ENCODE measurements around the gene SMURF2. TPM values are rescaled to one million over a fixed set of nuclear protein-coding genes. Genes with fewer than 3 reads are reported as not detected.

Gene SMURF2
- total and polyA plus RNA-seq, 10 of the 15 experiments (the other 5 are each of a cell fraction or from before 2014, with no cell fraction given) = 2.8 to 13.4 (median 7.5) TPM

DNA sequence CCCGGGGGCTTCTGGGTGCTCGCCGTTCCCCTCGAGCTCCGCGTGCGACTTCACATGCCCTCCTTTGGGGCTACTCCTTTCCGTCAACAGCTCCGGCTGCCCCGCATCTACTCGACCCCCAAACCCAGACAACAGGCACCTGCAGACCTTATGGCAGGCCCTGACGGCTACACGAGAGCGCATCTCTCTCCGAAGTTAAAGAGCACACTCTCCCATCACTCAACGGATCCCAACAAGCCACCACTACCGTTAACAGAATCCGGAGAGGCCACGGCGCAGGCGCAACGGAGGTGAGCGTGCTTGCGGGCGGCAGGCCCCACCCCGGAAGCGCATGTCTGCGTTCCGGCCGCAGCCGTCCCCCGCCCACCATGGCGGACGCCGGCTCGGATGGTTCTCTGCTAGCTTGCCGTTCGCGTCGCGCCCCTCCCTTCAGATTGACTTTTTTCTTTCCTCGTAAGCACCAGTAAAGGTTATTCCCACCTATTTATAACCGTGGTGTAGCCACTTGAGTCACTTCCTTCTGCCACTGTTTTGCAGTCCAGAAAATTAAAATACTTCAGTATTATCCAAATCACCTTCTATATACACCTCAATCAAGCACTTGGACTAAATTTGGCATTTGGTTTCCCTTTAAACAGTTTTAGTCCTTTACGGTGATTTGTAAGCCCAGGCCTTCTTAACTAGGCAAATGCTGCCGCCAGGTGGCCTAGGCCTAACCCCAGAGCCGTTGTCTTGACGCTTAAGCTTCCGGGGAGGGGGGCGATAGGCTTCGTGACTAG lies 165.1 kb downstream of the SMURF2 start, which contains the start of gene POLG2 (continued):
- TF ChIP-seq, protein P1, sequence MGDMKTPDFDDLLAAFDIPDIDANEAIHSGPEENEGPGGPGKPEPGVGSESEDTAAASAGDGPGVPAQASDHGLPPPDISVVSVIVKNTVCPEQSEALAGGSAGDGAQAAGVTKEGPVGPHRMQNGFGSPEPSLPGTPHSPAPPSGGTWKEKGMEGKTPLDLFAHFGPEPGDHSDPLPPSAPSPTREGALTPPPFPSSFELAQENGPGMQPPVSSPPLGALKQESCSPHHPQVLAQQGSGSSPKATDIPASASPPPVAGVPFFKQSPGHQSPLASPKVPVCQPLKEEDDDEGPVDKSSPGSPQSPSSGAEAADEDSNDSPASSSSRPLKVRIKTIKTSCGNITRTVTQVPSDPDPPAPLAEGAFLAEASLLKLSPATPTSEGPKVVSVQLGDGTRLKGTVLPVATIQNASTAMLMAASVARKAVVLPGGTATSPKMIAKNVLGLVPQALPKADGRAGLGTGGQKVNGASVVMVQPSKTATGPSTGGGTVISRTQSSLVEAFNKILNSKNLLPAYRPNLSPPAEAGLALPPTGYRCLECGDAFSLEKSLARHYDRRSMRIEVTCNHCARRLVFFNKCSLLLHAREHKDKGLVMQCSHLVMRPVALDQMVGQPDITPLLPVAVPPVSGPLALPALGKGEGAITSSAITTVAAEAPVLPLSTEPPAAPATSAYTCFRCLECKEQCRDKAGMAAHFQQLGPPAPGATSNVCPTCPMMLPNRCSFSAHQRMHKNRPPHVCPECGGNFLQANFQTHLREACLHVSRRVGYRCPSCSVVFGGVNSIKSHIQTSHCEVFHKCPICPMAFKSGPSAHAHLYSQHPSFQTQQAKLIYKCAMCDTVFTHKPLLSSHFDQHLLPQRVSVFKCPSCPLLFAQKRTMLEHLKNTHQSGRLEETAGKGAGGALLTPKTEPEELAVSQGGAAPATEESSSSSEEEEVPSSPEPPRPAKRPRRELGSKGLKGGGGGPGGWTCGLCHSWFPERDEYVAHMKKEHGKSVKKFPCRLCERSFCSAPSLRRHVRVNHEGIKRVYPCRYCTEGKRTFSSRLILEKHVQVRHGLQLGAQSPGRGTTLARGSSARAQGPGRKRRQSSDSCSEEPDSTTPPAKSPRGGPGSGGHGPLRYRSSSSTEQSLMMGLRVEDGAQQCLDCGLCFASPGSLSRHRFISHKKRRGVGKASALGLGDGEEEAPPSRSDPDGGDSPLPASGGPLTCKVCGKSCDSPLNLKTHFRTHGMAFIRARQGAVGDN (IDR thresholded peaks at IDR 0.05) = peak; percentile 67
- TF ChIP-seq, protein P2, sequence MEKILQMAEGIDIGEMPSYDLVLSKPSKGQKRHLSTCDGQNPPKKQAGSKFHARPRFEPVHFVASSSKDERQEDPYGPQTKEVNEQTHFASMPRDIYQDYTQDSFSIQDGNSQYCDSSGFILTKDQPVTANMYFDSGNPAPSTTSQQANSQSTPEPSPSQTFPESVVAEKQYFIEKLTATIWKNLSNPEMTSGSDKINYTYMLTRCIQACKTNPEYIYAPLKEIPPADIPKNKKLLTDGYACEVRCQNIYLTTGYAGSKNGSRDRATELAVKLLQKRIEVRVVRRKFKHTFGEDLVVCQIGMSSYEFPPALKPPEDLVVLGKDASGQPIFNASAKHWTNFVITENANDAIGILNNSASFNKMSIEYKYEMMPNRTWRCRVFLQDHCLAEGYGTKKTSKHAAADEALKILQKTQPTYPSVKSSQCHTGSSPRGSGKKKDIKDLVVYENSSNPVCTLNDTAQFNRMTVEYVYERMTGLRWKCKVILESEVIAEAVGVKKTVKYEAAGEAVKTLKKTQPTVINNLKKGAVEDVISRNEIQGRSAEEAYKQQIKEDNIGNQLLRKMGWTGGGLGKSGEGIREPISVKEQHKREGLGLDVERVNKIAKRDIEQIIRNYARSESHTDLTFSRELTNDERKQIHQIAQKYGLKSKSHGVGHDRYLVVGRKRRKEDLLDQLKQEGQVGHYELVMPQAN (conservative IDR thresholded peaks at IDR 0.05) = peak; percentile 73
- TF ChIP-seq, protein P3, sequence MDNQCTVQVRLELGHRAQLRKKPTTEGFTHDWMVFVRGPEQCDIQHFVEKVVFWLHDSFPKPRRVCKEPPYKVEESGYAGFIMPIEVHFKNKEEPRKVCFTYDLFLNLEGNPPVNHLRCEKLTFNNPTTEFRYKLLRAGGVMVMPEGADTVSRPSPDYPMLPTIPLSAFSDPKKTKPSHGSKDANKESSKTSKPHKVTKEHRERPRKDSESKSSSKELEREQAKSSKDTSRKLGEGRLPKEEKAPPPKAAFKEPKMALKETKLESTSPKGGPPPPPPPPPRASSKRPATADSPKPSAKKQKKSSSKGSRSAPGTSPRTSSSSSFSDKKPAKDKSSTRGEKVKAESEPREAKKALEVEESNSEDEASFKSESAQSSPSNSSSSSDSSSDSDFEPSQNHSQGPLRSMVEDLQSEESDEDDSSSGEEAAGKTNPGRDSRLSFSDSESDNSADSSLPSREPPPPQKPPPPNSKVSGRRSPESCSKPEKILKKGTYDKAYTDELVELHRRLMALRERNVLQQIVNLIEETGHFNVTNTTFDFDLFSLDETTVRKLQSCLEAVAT (IDR thresholded peaks at IDR 0.05) = peak; percentile 76; the same call in 1 of the 2 replicates
- TF ChIP-seq MTA3 (IDR thresholded peaks at IDR 0.05; ENCODE audit: borderline replicate concordance, low read length) = peak; percentile 98
- TF ChIP-seq TCF12 (IDR thresholded peaks at IDR 0.05; ENCODE audit: low read depth, low read length) = 0 out of 2 replicates have a peak, but pooled peaks have one; percentile 43
- TF ChIP-seq, protein P4, sequence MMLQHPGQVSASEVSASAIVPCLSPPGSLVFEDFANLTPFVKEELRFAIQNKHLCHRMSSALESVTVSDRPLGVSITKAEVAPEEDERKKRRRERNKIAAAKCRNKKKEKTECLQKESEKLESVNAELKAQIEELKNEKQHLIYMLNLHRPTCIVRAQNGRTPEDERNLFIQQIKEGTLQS (IDR thresholded peaks at IDR 0.05; ENCODE audit: borderline replicate concordance, extremely low read depth, low read depth, low read length) = 0 out of 2 replicates have a peak, but pooled peaks have one; percentile 1
- TF ChIP-seq BRCA1 (IDR thresholded peaks at IDR 0.05; ENCODE audit: low read depth, low read length) = no peak
- peak; percentile 82 for TF ChIP-seq RUNX3 (IDR thresholded peaks at IDR 0.05; ENCODE audit: low read length)
- no peak for TF ChIP-seq ZNF622 (IDR thresholded peaks at IDR 0.05)
- no peak for TF ChIP-seq FOS (IDR thresholded peaks at IDR 0.05; ENCODE audit: borderline replicate concordance, extremely low read depth, insufficient read length)
- no peak; the same call in 1 of the 2 replicates for TF ChIP-seq ATF7 (IDR thresholded peaks at IDR 0.05; ENCODE audit: low read depth)
- no peak for TF ChIP-seq ZNF24 (IDR thresholded peaks at IDR 0.05)
- no peak for TF ChIP-seq IRF4 (IDR thresholded peaks at IDR 0.05; ENCODE audit: low read depth, low read length)
- TF ChIP-seq, protein P5, sequence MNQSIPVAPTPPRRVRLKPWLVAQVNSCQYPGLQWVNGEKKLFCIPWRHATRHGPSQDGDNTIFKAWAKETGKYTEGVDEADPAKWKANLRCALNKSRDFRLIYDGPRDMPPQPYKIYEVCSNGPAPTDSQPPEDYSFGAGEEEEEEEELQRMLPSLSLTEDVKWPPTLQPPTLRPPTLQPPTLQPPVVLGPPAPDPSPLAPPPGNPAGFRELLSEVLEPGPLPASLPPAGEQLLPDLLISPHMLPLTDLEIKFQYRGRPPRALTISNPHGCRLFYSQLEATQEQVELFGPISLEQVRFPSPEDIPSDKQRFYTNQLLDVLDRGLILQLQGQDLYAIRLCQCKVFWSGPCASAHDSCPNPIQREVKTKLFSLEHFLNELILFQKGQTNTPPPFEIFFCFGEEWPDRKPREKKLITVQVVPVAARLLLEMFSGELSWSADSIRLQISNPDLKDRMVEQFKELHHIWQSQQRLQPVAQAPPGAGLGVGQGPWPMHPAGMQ (IDR thresholded peaks at IDR 0.05; ENCODE audit: borderline replicate concordance) = no peak
- TF ChIP-seq ASH2L (IDR thresholded peaks at IDR 0.05; ENCODE audit: borderline replicate concordance, low read depth) = no peak
- TF ChIP-seq RBBP5 (conservative IDR thresholded peaks at IDR 0.05) = no peak
- TF ChIP-seq SIN3A (IDR thresholded peaks at IDR 0.05; ENCODE audit: low read depth, low read length) = peak; percentile 71; the same call in 1 of the 2 replicates
- TF ChIP-seq IKZF1 (conservative IDR thresholded peaks at IDR 0.05) = peak; percentile 45
- no peak for TF ChIP-seq ZNF217 (IDR thresholded peaks at IDR 0.05)
- TF ChIP-seq NFXL1 (IDR thresholded peaks at IDR 0.05; ENCODE audit: borderline replicate concordance) = no peak
- TF ChIP-seq RFX5 (IDR thresholded peaks at IDR 0.05; ENCODE audit: low read depth, low read length) = no peak
- no peak for TF ChIP-seq CEBPB (IDR thresholded peaks at IDR 0.05; ENCODE audit: borderline replicate concordance in 1 of 2, low read depth in 2 of 2, low read length in 2 of 2)
